Measurements from ENCODE around the gene VAV3. TPM values are rescaled to one million over a fixed set of nuclear protein-coding genes. Genes with fewer than 3 reads are reported as not detected.

Gene VAV3
- total RNA-seq, 1 donor = 0.09 TPM

GRCh38 chr1:107914119-107914765, 50.7 kb downstream of the VAV3 start:
- no peak for DNase-seq (ENCODE audit: low read depth)
- H3K4me3 ChIP-seq (ENCODE audit: low read depth, low read length) = no peak overlapping the region
- TF ChIP-seq CTCF (IDR thresholded peaks at IDR 0.05; ENCODE audit: insufficient read depth, low read length) = no peak

GRCh38 chr1:107912656-107913055, 52.3 kb downstream of the VAV3 start:
- H3K4me3 ChIP-seq (ENCODE audit: low read depth, low read length) = no peak overlapping the region
- no peak for DNase-seq (ENCODE audit: low read depth)
- TF ChIP-seq CTCF (IDR thresholded peaks at IDR 0.05; ENCODE audit: insufficient read depth, low read length) = no peak

GRCh38 chr1:107900090-107900945, 64.7 kb downstream of the VAV3 start:
- DNase-seq (ENCODE audit: low read depth) = no peak
- no peak for TF ChIP-seq CTCF (IDR thresholded peaks at IDR 0.05; ENCODE audit: insufficient read depth, low read length)
- H3K4me3 ChIP-seq (ENCODE audit: low read depth, low read length) = no peak overlapping the region

GRCh38 chr1:107899655-107900054, 65.3 kb downstream of the VAV3 start:
- no peak for DNase-seq (ENCODE audit: low read depth)
- H3K4me3 ChIP-seq (ENCODE audit: low read depth, low read length) = no peak overlapping the region
- no peak for TF ChIP-seq CTCF (IDR thresholded peaks at IDR 0.05; ENCODE audit: insufficient read depth, low read length)

GRCh38 chr1:107897438-107898345, 67.3 kb downstream of the VAV3 start:
- DNase-seq (ENCODE audit: low read depth) = no peak
- no peak overlapping the region for H3K4me3 ChIP-seq (ENCODE audit: low read depth, low read length)
- no peak for TF ChIP-seq CTCF (IDR thresholded peaks at IDR 0.05; ENCODE audit: insufficient read depth, low read length)

GRCh38 chr1:107896936-107897335, 68.0 kb downstream of the VAV3 start:
- no peak overlapping the region for H3K4me3 ChIP-seq (ENCODE audit: low read depth, low read length)
- TF ChIP-seq CTCF (IDR thresholded peaks at IDR 0.05; ENCODE audit: insufficient read depth, low read length) = no peak

More at GRCh38 chr1:107896936-107897335, 68.0 kb downstream of the VAV3 start:
- no peak for DNase-seq (ENCODE audit: low read depth)
